A549 (cell line): Measurements from ENCODE around the gene LSM4. TPM values are rescaled to one million over a fixed set of nuclear protein-coding genes. Genes with fewer than 3 reads are reported as not detected.
"Not testable (repeated sequence)": the region's sequence is repeated elsewhere in the genome, so short reads cannot be mapped to it uniquely, and the experiment has no call there.

Experiments
- ATAC-seq, 2 experiments: fragments of 200-7000 bp in 1 of 2; fragments of >200 bp in 1 of 2; cut with Nextera tagmentation in 1 of 2; cut with Tn5 transposase in 1 of 2; 3 replicates each; pipeline versions ENCODE4 v1.8.0 to v1.9.1; 2018 to 2020; ENCODE audit warnings: mild to moderate bottlenecking in 1 of 2, moderate library complexity in 1 of 2
- CTCF ChIA-PET: fragments of 300-600 bp; sonication (Branson Sonifier 250); formaldehyde crosslinking; extraction: SDS; loops from one replicate; lab custom pipeline; 2021; ENCODE audit warnings: antibody characterized with exemption, inconsistent platforms; lab: Yijun Ruan, JAX
- POLR2A ChIA-PET: fragments of 350-600 bp; formaldehyde crosslinking; extraction: SDS; loops from one replicate; lab custom pipeline; 2021; ENCODE audit warnings: antibody characterized with exemption, inconsistent platforms; lab: Yijun Ruan, JAX
- DNase-seq, 2 experiments: peaks; one replicate each; pipeline versions ENCODE4 v3.0.0 to v3.0.0-alpha.2; 2011 to 2016; ENCODE audit warnings: low read depth in 1 of 2, low spot score in 1 of 2
- FAIRE-seq: peaks from 2 replicates; lab custom pipeline; 2011; peaks lifted over from hg19 to GRCh38; lab: Jason Lieb, UNC
- H3K27ac ChIP-seq, 2 experiments: fragments of >200 bp; sonication (Bioruptor Twin); formaldehyde crosslinking; 3 replicates each; pipeline ENCODE4 v1.5.1; 2016 to 2017
- H3K4me1 ChIP-seq: fragments of >200 bp; sonication (Bioruptor Twin); formaldehyde crosslinking; 3 replicates; pipeline ENCODE4 v1.6.1; 2016
- H3K4me2 ChIP-seq: fragments of >200 bp; sonication (Bioruptor Twin); formaldehyde crosslinking; 3 replicates; pipeline ENCODE4 v1.6.1; 2016
- H3K4me3 ChIP-seq: fragments of >200 bp; sonication (Bioruptor Twin); formaldehyde crosslinking; 3 replicates; pipeline ENCODE4 v1.5.1; 2016
- H3K9me3 ChIP-seq: fragments of >200 bp; sonication (Bioruptor Twin); formaldehyde crosslinking; 3 replicates; pipeline ENCODE4 v1.6.1; 2016
- BHLHE40 ChIP-seq: IDR thresholded peaks from 2 replicates; pipeline ENCODE4 v1.6.1; 2012; ENCODE audit warnings: low read depth, low read length, inconsistent platforms
- CHD2 ChIP-seq: fragments of 150-350 bp; IDR thresholded peaks from 2 replicates; pipeline ENCODE4 v1.6.1; 2014; ENCODE audit warnings: low read length; ENCODE audit not compliant: partially characterized antibody
- CHD4 ChIP-seq: fragments of 200-600 bp; sonication (generic); IDR thresholded peaks from 2 replicates; pipeline ENCODE4 v1.6.1; 2016; ENCODE audit warnings: antibody characterized with exemption, mild to moderate bottlenecking, borderline replicate concordance
- ESRRA ChIP-seq: fragments of 150-350 bp; IDR thresholded peaks from 2 replicates; pipeline ENCODE4 v1.6.1; 2014; ENCODE audit warnings: mild to moderate bottlenecking, low read length, borderline replicate concordance
- FOSB ChIP-seq: fragments of 250-450 bp; sonication (Bioruptor Pico); IDR thresholded peaks from 2 replicates; pipeline ENCODE4 v1.5.0; 2020; ENCODE audit warnings: mild to moderate bottlenecking, moderate library complexity
- FOSL2 ChIP-seq, 2 experiments: fragments of 450-650 bp in 1 of 2; fragments of >200 bp in 1 of 2; sonication (Bioruptor Twin) in 1 of 2; formaldehyde crosslinking; IDR thresholded peaks; 2 replicates each; pipeline versions ENCODE4 v1.5.0 to v1.6.1; 2016 to 2020; ENCODE audit warnings: mild to moderate bottlenecking in 1 of 2, moderate library complexity in 1 of 2
- FOXS1 ChIP-seq: fragments of 250-450 bp; sonication (Bioruptor Pico); IDR thresholded peaks from 2 replicates; pipeline ENCODE4 v1.5.0; 2020; ENCODE audit warnings: mild to moderate bottlenecking, moderate library complexity
- MAZ ChIP-seq: fragments of 150-350 bp; IDR thresholded peaks from 2 replicates; pipeline ENCODE4 v1.6.1; 2014; ENCODE audit warnings: antibody characterized with exemption, low read depth, low read length, borderline replicate concordance
- NFE2L2 ChIP-seq: fragments of 150-350 bp; conservative IDR thresholded peaks from 2 replicates; pipeline ENCODE4 v1.6.1; 2014; ENCODE audit warnings: low read length
- POLR2A ChIP-seq: IDR thresholded peaks from 2 replicates; pipeline ENCODE4 v1.6.1; 2012; ENCODE audit warnings: mild to moderate bottlenecking, low read length
- RAD21 ChIP-seq, 2 experiments: fragments of >200 bp in 1 of 2; sonication (Bioruptor Twin) in 1 of 2; formaldehyde crosslinking in 1 of 2; IDR thresholded peaks in 1 of 2; conservative IDR thresholded peaks in 1 of 2; 2 replicates in 1 of 2; 3 replicates in 1 of 2; pipeline ENCODE4 v1.6.1; 2012 to 2018; ENCODE audit warnings: inconsistent platforms in 1 of 2
- RARB ChIP-seq: fragments of 250-450 bp; sonication (Bioruptor Pico); IDR thresholded peaks from 2 replicates; pipeline ENCODE4 v1.8.0; 2021; ENCODE audit warnings: mild to moderate bottlenecking, moderate library complexity
- SMC3 ChIP-seq: fragments of >200 bp; sonication (Bioruptor Twin); formaldehyde crosslinking; IDR thresholded peaks from 3 replicates; pipeline ENCODE4 v1.6.1; 2018; ENCODE audit warnings: inconsistent platforms
- ZC3H11A ChIP-seq: fragments of 450-650 bp; IDR thresholded peaks from 2 replicates; pipeline ENCODE4 v1.6.1; 2014; ENCODE audit warnings: antibody characterized with exemption, mild to moderate bottlenecking
- ZFP36 ChIP-seq: fragments of 450-650 bp; IDR thresholded peaks from 2 replicates; pipeline ENCODE4 v1.6.1; 2014; ENCODE audit warnings: borderline replicate concordance; ENCODE audit not compliant: partially characterized antibody
- ZNF302 ChIP-seq: fragments of 250-450 bp; sonication (Bioruptor Pico); IDR thresholded peaks from 2 replicates; pipeline ENCODE4 v1.9.0; 2021; ENCODE audit warnings: inconsistent platforms, mild to moderate bottlenecking, moderate library complexity
- ZSCAN20 ChIP-seq: fragments of 250-450 bp; sonication (Bioruptor Pico); IDR thresholded peaks from 2 replicates; pipeline ENCODE4 v1.8.0; 2022; ENCODE audit warnings: mild to moderate bottlenecking, moderate library complexity
- WGBS: methylation state at CpG from one replicate; pipeline ENCODE4 v1.1.6; 2017; ENCODE audit errors: missing lambda C conversion rate; 5-methylcytosine and 5-hydroxymethylcytosine counted together
- polyA plus RNA-seq, 4 experiments: library from polyadenylated mRNA; depleted of rRNA in 3 of 4; stranded (reverse); fragments of >200 nt; fragmentation: RNase III in 1 of 4; extraction: RNeasy Plus Mini Kit Qiagen cat#74134 plus additional on column Dnase treatment in 1 of 4; gene quantifications; 2 replicates in 3 of 4; 3 replicates in 1 of 4; pipeline ENCODE4 v1.2.3, GENCODE V29; 2011 to 2017
- TF ChIP-seq, protein P1 (sequence below): fragments of 450-650 bp; IDR thresholded peaks from 2 replicates; pipeline ENCODE4 v1.6.1; 2014; ENCODE audit warnings: antibody characterized with exemption
- TF ChIP-seq, protein P2 (sequence below): fragments of >200 bp; sonication (Bioruptor Twin); formaldehyde crosslinking; IDR thresholded peaks from 3 replicates; pipeline ENCODE4 v1.5.1; 2016
- TF ChIP-seq, protein P3 (sequence below): fragments of 250-450 bp; sonication (Bioruptor Pico); IDR thresholded peaks from 2 replicates; pipeline ENCODE4 v1.5.0; 2020; ENCODE audit warnings: low read depth, mild to moderate bottlenecking, moderate library complexity
- TF ChIP-seq, protein P4 (sequence below): fragments of >200 bp; sonication (Bioruptor Twin); formaldehyde crosslinking; IDR thresholded peaks from 3 replicates; pipeline ENCODE4 v1.6.1; 2016

The LSM4 gene
- polyA plus RNA-seq, 2 of the 4 experiments (the other 2 are of a cell fraction): 154 to 169 TPM

DNA sequence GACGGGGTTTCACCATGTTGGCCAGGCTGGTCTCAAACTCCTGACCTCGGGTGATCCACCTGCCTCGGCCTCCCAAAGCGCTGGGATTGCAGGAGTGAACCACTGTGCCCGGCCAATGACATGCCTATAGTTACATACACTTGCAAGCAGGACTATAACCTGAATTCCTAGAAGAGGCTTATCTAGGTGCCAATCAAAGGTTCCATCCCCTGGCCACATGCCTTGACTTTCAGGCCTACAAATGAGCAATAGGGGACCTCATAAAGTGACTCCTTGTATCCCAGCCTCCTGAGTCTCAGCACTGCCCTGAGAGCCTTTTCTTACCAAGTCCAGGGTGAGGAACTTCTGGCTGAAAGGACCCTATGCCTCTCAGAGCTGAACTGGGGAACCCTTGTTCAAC, 3.9 kb upstream of the LSM4 start:
- DNase-seq (no peak), FAIRE-seq (no peak), ATAC-seq (no peak)
- H3K4me3 ChIP-seq: no peak overlapping the region
- TF ChIP-seq ZNF302: no peak
- no peak for TF ChIP-seq ZSCAN20 (CRISPR knock-in tag)
- TF ChIP-seq, protein P1, sequence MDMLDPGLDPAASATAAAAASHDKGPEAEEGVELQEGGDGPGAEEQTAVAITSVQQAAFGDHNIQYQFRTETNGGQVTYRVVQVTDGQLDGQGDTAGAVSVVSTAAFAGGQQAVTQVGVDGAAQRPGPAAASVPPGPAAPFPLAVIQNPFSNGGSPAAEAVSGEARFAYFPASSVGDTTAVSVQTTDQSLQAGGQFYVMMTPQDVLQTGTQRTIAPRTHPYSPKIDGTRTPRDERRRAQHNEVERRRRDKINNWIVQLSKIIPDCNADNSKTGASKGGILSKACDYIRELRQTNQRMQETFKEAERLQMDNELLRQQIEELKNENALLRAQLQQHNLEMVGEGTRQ: no peak
- H3K9me3 ChIP-seq: no peaks in the 10 kb centered on the region
- 0 out of 6 replicates have a peak overlapping the region, but pooled peaks of 1 of the 2 experiments have one; percentile 31 for H3K27ac ChIP-seq
- peaks cover 23% of the 10 kb centered on the region for H3K4me1 ChIP-seq
- POLR2A ChIA-PET: no interaction called here
- CTCF ChIA-PET: interaction anchor here (1.1 to 7.6 kb wide), 8 partner anchors 12 to 95 kb away, joined by 3 to 158 read pairs (median 4); partner anchors contain the start of genes IQCN and JUND
- WGBS: 91% methylated on average over 5 of the region's 5 CpGs
- no peak overlapping the region for H3K4me2 ChIP-seq

DNA sequence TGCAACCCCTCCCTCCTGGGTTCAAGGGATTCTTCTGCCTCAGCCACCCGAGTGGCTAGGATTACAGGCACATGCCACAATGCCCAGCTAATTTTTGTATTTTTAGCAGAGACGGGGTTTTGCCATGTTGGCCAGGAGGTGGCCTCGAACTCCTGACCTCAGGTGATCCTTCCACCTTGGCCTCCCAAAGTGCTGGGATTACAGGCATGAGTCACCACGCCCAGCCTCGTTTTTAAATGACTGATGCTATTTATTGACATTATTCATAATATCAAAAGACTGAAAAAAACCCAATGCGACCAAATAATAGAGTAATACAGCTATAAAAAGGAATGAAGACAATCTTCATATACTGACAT, 1.5 kb upstream of the LSM4 start:
- peaks cover 40% of the 10 kb centered on the region for H3K4me1 ChIP-seq
- ATAC-seq; DNase-seq; FAIRE-seq; H3K9me3 ChIP-seq; H3K4me3 ChIP-seq; POLR2A ChIA-PET; TF ChIP-seq FOSL2 (IDR thresholded peaks at IDR 0.05): not testable (repeated sequence)
- TF ChIP-seq FOSL2 (CRISPR knock-in tag; IDR thresholded peaks at IDR 0.05): peak; percentile 59
- 31% methylated on average over 6 of the region's 6 CpGs for WGBS
- CTCF ChIA-PET: interaction anchor here (1.2 to 7.6 kb wide), 2 partner anchors 9 to 46 kb away, joined by 3 to 158 read pairs; partner anchors contain the start of genes IQCN and JUND
- H3K4me2 ChIP-seq: peak overlapping the region; percentile 94; the same call in 1 of the 3 replicates
- H3K27ac ChIP-seq: peak overlapping the region; percentile 88 to 93

DNA sequence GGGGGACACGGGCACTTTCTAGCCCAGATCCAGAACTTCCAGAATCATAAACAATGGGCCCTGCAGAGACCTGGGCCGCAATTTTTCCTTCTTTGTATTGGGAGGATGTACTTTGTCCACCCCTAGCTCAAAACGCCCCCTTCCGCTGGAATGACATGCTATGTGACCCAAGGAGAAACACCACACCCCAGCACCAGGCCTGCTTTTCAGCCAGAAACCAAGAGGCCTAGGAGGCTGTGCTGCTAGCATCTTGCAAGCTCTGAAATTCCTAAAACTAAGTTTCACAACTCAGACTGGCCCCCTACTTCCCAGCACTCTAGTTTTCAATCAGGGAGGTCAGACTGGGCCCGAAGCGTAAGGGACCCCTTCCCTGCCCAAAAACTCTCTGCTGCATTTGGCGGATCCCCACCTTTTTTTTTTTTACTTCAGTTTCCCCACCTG, 538 bp downstream of the LSM4 start:
- Histone ChIP-seq H3K4me3 (peak overlapping the region; percentile 60), H3K4me2 (peak overlapping the region; percentile 78), H3K27ac (peak overlapping the region; percentile 93), H3K9me3 (no peaks in the 10 kb centered on the region), H3K4me1 (peaks cover 40% of the 10 kb centered on the region)
- WGBS: 2% methylated on average over 7 of the region's 7 CpGs
- no peak for FAIRE-seq
- ChIA-PET POLR2A (interaction anchor here (0.8 to 3.9 kb wide), 10 partner anchors 14 to 129 kb away, joined by 3 to 121 read pairs (median 5); partner anchors contain the start of genes GDF15, IQCN, JUND and MPV17L2), CTCF (interaction anchor here (0.6 to 5.9 kb wide), 20 partner anchors 10 to 246 kb away, joined by 3 to 120 read pairs (median 4); partner anchors contain the start of genes IQCN, JUND and SSBP4)
- DNase-seq: peak; percentile 66 to 74
- peak; percentile 64 to 72; a peak in 4 of 6 replicates for ATAC-seq
- TF ChIP-seq BHLHE40 (no peak), CHD4 (no peak), SMC3 (peak; percentile 28; the same call in 1 of the 3 replicates), FOSB (CRISPR knock-in tag) (no peak), FOXS1 (CRISPR knock-in tag) (no peak), ESRRA (no peak), RARB (CRISPR knock-in tag) (no peak), POLR2A (no peak), ZFP36 (no peak), MAZ (no peak), NFE2L2 (no peak), RAD21 (conservative IDR thresholded peaks at IDR 0.05 in 1 of 2, IDR thresholded peaks at IDR 0.05 in 1 of 2) (peak in 1 of 2 experiments; percentile 37; a peak in 1 of 5 replicates), ZC3H11A (no peak), CHD2 (no peak)
- TF ChIP-seq, protein P2, sequence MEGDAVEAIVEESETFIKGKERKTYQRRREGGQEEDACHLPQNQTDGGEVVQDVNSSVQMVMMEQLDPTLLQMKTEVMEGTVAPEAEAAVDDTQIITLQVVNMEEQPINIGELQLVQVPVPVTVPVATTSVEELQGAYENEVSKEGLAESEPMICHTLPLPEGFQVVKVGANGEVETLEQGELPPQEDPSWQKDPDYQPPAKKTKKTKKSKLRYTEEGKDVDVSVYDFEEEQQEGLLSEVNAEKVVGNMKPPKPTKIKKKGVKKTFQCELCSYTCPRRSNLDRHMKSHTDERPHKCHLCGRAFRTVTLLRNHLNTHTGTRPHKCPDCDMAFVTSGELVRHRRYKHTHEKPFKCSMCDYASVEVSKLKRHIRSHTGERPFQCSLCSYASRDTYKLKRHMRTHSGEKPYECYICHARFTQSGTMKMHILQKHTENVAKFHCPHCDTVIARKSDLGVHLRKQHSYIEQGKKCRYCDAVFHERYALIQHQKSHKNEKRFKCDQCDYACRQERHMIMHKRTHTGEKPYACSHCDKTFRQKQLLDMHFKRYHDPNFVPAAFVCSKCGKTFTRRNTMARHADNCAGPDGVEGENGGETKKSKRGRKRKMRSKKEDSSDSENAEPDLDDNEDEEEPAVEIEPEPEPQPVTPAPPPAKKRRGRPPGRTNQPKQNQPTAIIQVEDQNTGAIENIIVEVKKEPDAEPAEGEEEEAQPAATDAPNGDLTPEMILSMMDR: peak; percentile 26; the same call in 1 of the 3 replicates
- TF ChIP-seq, protein P3, sequence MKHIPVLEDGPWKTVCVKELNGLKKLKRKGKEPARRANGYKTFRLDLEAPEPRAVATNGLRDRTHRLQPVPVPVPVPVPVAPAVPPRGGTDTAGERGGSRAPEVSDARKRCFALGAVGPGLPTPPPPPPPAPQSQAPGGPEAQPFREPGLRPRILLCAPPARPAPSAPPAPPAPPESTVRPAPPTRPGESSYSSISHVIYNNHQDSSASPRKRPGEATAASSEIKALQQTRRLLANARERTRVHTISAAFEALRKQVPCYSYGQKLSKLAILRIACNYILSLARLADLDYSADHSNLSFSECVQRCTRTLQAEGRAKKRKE (CRISPR knock-in tag): no peak
- TF ChIP-seq, protein P4, sequence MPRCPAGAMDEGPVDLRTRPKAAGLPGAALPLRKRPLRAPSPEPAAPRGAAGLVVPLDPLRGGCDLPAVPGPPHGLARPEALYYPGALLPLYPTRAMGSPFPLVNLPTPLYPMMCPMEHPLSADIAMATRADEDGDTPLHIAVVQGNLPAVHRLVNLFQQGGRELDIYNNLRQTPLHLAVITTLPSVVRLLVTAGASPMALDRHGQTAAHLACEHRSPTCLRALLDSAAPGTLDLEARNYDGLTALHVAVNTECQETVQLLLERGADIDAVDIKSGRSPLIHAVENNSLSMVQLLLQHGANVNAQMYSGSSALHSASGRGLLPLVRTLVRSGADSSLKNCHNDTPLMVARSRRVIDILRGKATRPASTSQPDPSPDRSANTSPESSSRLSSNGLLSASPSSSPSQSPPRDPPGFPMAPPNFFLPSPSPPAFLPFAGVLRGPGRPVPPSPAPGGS: no peak
